K562 (cell line): ENCODE measurements around the gene OR5D13. TPM values are rescaled to one million over a fixed set of nuclear protein-coding genes. Genes with fewer than 3 reads are reported as not detected.

Experiments
- ATAC-seq: fragments of 200-7000 bp; cut with Tn5 transposase; 3 replicates; pipeline ENCODE4 v1.9.1; 2020; ENCODE audit warnings: moderate library complexity
- Bru-seq: library from RNA; stranded (reverse); fragments of 400-500 nt; gene quantifications from one replicate; lab custom pipeline; 2021; lab: Mats Ljungman, UMichigan
- BruChase-seq, 2 experiments: library from RNA; stranded (reverse); fragments of 400-500 nt; gene quantifications; one replicate each; lab custom pipeline; 2021; lab: Mats Ljungman, UMichigan
- BruUV-seq: library from RNA; stranded (reverse); fragments of 400-500 nt; replicated peaks from 2 replicates; lab custom pipeline; 2021; lab: Mats Ljungman, UMichigan
- CTCF ChIA-PET: fragments of 300-600 bp; formaldehyde crosslinking; extraction: SDS; loops from one replicate; lab custom pipeline; 2021; ENCODE audit warnings: low intra/inter-chr PET ratio; lab: Yijun Ruan, JAX
- POLR2A ChIA-PET: fragments of 300-600, 350-650 bp; sonication (Branson Sonifier 250); formaldehyde crosslinking; extraction: SDS; loops from one replicate; lab custom pipeline; 2021; ENCODE audit warnings: antibody characterized with exemption, inconsistent platforms; lab: Yijun Ruan, JAX
- DNase-seq, 4 experiments: peaks; one replicate each; pipeline versions ENCODE4 v3.0.0 to v3.0.0-alpha.2; 2011 to 2018; ENCODE audit warnings: low spot score in 3 of 4, mixed read lengths in 3 of 4; ENCODE audit errors: extremely low read depth in 1 of 4
- FAIRE-seq: peaks from 2 replicates; lab custom pipeline; 2011; peaks lifted over from hg19 to GRCh38; lab: Jason Lieb, UNC
- H2AFZ ChIP-seq: 2 replicates; pipeline ENCODE4 v1.6.0; 2011; ENCODE audit warnings: low read depth, low read length, control low read depth, inconsistent platforms
- H3K27ac ChIP-seq: fragments of 200-600 bp; 3 replicates; pipeline ENCODE4 v1.8.0; 2011; ENCODE audit warnings: low read depth, mild to moderate bottlenecking, control low read depth, inconsistent platforms, low read length, moderate library complexity, mixed read lengths; ENCODE audit errors: extremely low read depth
- H3K27me3 ChIP-seq, 2 experiments: fragments of 300-600 bp in 1 of 2; 2 replicates in 1 of 2; 3 replicates in 1 of 2; pipeline versions ENCODE4 v1.6.0 to v1.8.0; 2011; ENCODE audit warnings: inconsistent platforms in 2 of 2, low read length in 2 of 2, mild to moderate bottlenecking in 1 of 2, mixed read lengths in 1 of 2, moderate library complexity in 1 of 2; ENCODE audit not compliant: control insufficient read depth in 2 of 2, insufficient read depth in 2 of 2
- H3K36me3 ChIP-seq: fragments of 300-600 bp; 3 replicates; pipeline ENCODE4 v1.8.0; 2011; ENCODE audit warnings: mild to moderate bottlenecking, low read length, inconsistent platforms; ENCODE audit not compliant: control insufficient read depth, insufficient read depth
- H3K4me1 ChIP-seq, 2 experiments: fragments of 200-600 bp in 1 of 2; replicated peaks in 1 of 2; 2 replicates in 1 of 2; 3 replicates in 1 of 2; pipeline versions ENCODE4 v1.5.1 to v1.8.0; 2011; ENCODE audit warnings: inconsistent platforms in 2 of 2, low read length in 2 of 2, mild to moderate bottlenecking in 1 of 2, mixed read lengths in 1 of 2, moderate library complexity in 1 of 2; ENCODE audit not compliant: control insufficient read depth in 2 of 2, insufficient read depth in 2 of 2
- H3K4me2 ChIP-seq: 2 replicates; pipeline ENCODE4 v1.6.1; 2011; ENCODE audit warnings: low read length, control low read depth, inconsistent platforms, mixed read lengths; ENCODE audit not compliant: insufficient read depth
- H3K4me3 ChIP-seq: fragments of 200-600 bp; sonication (generic), shearing (Covaris generic); 2 replicates; pipeline ENCODE4 v1.5.1; 2016; ENCODE audit warnings: control low read depth, inconsistent platforms
- H3K79me2 ChIP-seq: fragments of 200-600 bp; 3 replicates; pipeline ENCODE4 v1.8.0; 2011; ENCODE audit warnings: low read length, inconsistent platforms; ENCODE audit not compliant: control insufficient read depth, insufficient read depth
- H3K9ac ChIP-seq, 2 experiments: 2 replicates each; pipeline versions ENCODE4 v1.6.0 to v1.6.1; 2011; ENCODE audit warnings: low read depth in 2 of 2, low read length in 2 of 2, control low read depth in 1 of 2, inconsistent platforms in 1 of 2, mild to moderate bottlenecking in 1 of 2, mixed read lengths in 1 of 2; ENCODE audit not compliant: insufficient read depth in 1 of 2
- H3K9me1 ChIP-seq: one replicate; pipeline ENCODE4 v1.6.0; 2011; ENCODE audit warnings: inconsistent platforms, mild to moderate bottlenecking, low read length, moderate library complexity; ENCODE audit not compliant: control insufficient read depth, insufficient read depth
- H3K9me3 ChIP-seq: replicated peaks from 2 replicates; pipeline ENCODE4 v1.5.1; 2011; ENCODE audit warnings: low read depth, low read length, inconsistent platforms; ENCODE audit not compliant: control insufficient read depth, insufficient read depth
- H4K20me1 ChIP-seq: replicated peaks from 2 replicates; pipeline ENCODE4 v1.6.1; 2011; ENCODE audit warnings: low read length, inconsistent platforms, mixed read lengths; ENCODE audit not compliant: control insufficient read depth, insufficient read depth
- DACH1 ChIP-seq: fragments of 450-650 bp; IDR thresholded peaks from 2 replicates; pipeline ENCODE4 v1.6.1; 2018; ENCODE audit not compliant: partially characterized antibody
- DPF2 ChIP-seq: fragments of 450-650 bp; IDR thresholded peaks from 2 replicates; pipeline ENCODE4 v1.6.1; 2016
- ELF2 ChIP-seq: fragments of 250-450 bp; sonication (Bioruptor Pico); IDR thresholded peaks from 2 replicates; pipeline ENCODE4 v1.5.0; 2021; ENCODE audit warnings: mild to moderate bottlenecking
- FOXA1 ChIP-seq: fragments of 450-650 bp; IDR thresholded peaks from 2 replicates; pipeline ENCODE4 v1.6.1; 2016; ENCODE audit warnings: mild to moderate bottlenecking, borderline replicate concordance
- HDAC3 ChIP-seq: fragments of 450-650 bp; IDR thresholded peaks from 2 replicates; pipeline ENCODE4 v1.6.1; 2018; ENCODE audit warnings: borderline replicate concordance, mild to moderate bottlenecking, moderate library complexity; ENCODE audit not compliant: partially characterized antibody
- PRPF4 ChIP-seq: fragments of 200-400 bp; formaldehyde crosslinking; IDR thresholded peaks from one replicate; pipeline ENCODE4 v1.6.1; 2017; ENCODE audit warnings: low read length, low read depth, mild to moderate bottlenecking; ENCODE audit not compliant: insufficient read depth, poor library complexity, severe bottlenecking
- SIN3B ChIP-seq: fragments of 450-650 bp; IDR thresholded peaks from 2 replicates; pipeline ENCODE4 v1.6.1; 2017; ENCODE audit warnings: low read depth, mild to moderate bottlenecking, moderate library complexity
- SMARCB1 ChIP-seq: IDR thresholded peaks from 2 replicates; pipeline ENCODE4 v1.6.1; 2011; ENCODE audit warnings: improper control_type of control experiment, low read depth; ENCODE audit not compliant: insufficient read length
- TCF3 ChIP-seq: sonication (generic); formaldehyde crosslinking; IDR thresholded peaks from 2 replicates; pipeline ENCODE4 v1.4.0; 2020; ENCODE audit warnings: mild to moderate bottlenecking, missing genetic modification reagents
- ZNF12 ChIP-seq: sonication (generic); formaldehyde crosslinking; IDR thresholded peaks from 2 replicates; pipeline ENCODE4 v1.4.0; 2020; ENCODE audit warnings: mild to moderate bottlenecking, missing genetic modification reagents
- in situ Hi-C: fragments of 300-500 bp; cut with MboI; formaldehyde crosslinking; loops from 4 replicates; pipeline ENCODE4 v1.15.0; 2018; ENCODE audit warnings: inconsistent platforms, mixed read lengths
- intact Hi-C: fragments of 100-400 bp; cut with micrococcal nuclease; formaldehyde crosslinking; loops from 2 replicates; pipeline ENCODE4 v1.14.2; 2022
- long read RNA-seq, 3 experiments: library from polyadenylated mRNA in 2 of 3; library from RNA in 1 of 3; unstranded in 2 of 3; stranded (forward) in 1 of 3; transcript quantifications; one replicate each; pipeline ENCODE4 v2.0.0, GENCODE V29; 2019 to 2022
- polyA minus RNA-seq, 3 experiments: library from RNA; depleted of rRNA, polyadenylated mRNA; stranded (reverse); fragments of >200 nt; gene quantifications; 2 replicates each; pipeline ENCODE4 v1.2.3, GENCODE V29; 2011
- polyA plus RNA-seq, 8 experiments: library from polyadenylated mRNA; depleted of rRNA in 4 of 8; stranded (reverse) in 5 of 8; unstranded in 3 of 8; fragments of >200 nt; fragmentation: Nextera tagmentation in 2 of 8; fragmentation: Illumina TruSeq in 1 of 8; extraction: Ambion mirVana in 2 of 8; extraction: Trizol in 1 of 8; gene quantifications; 2 replicates each; pipeline versions ENCODE4 v1.2.1 to v1.2.3, GENCODE V29; 2011 to 2014; ENCODE audit warnings: inconsistent platforms in 1 of 8, missing spikeins in 1 of 8
- total RNA-seq, 7 experiments: library from RNA; depleted of rRNA in 6 of 7; stranded (reverse); fragments of >200 nt in 6 of 7; fragmentation: Illumina TruSeq in 2 of 7; extraction: Trizol in 2 of 7; gene quantifications; 2 replicates each; pipeline versions ENCODE4 v1.2.1 to v1.2.3, GENCODE V29; 2011 to 2021; ENCODE audit warnings: low replicate concordance in 1 of 7
- TF ChIP-seq, protein P1 (sequence below): fragments of 450-650 bp; IDR thresholded peaks from 2 replicates; pipeline ENCODE4 v1.6.1; 2016; ENCODE audit warnings: low read depth, mild to moderate bottlenecking, moderate library complexity

The OR5D13 gene, protein sequence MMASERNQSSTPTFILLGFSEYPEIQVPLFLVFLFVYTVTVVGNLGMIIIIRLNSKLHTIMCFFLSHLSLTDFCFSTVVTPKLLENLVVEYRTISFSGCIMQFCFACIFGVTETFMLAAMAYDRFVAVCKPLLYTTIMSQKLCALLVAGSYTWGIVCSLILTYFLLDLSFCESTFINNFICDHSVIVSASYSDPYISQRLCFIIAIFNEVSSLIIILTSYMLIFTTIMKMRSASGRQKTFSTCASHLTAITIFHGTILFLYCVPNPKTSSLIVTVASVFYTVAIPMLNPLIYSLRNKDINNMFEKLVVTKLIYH
- not detected in 2 replicates for total RNA-seq (2011; cell fraction: chromatin; rRNA removed; ENCODE audit: low replicate concordance)
- not detected in 2 replicates for total RNA-seq (2011; cell fraction: nucleolus; rRNA removed)
- total RNA-seq (2011; cell fraction: nucleoplasm; rRNA removed), result not detected in 2 replicates
- total RNA-seq (2014; rRNA removed), result not detected in 2 replicates
- total RNA-seq (2014; rRNA removed; fragmentation: Illumina TruSeq; extraction: Trizol), result not detected in 2 replicates
- not detected in 2 replicates for total RNA-seq (2015; rRNA removed; fragmentation: Illumina TruSeq; extraction: Trizol)
- not detected in 2 replicates for total RNA-seq (2021)
- polyA plus RNA-seq (2011; rRNA removed), result not detected in 2 replicates
- not detected in 2 replicates for polyA plus RNA-seq (2011; cell fraction: cytosol; rRNA removed)
- not detected in 2 replicates for polyA plus RNA-seq (2011; cell fraction: nucleus; rRNA removed)
- polyA plus RNA-seq (2012), result not detected in 2 replicates
- not detected in 2 replicates for polyA plus RNA-seq (2014; fragmentation: Illumina TruSeq; extraction: Trizol)
- polyA plus RNA-seq (2014; fragmentation: Nextera tagmentation; extraction: Ambion mirVana), result not detected
- not detected in 2 replicates for polyA plus RNA-seq (2014; rRNA removed)
- polyA minus RNA-seq (2011; rRNA and poly(A)+ RNA removed), result not detected in 2 replicates
- polyA minus RNA-seq (2011; cell fraction: cytosol; rRNA and poly(A)+ RNA removed), result not detected in 2 replicates
- not detected in 2 replicates for polyA minus RNA-seq (2011; cell fraction: nucleus; rRNA and poly(A)+ RNA removed)
- Bru-seq, nascent RNA, result not detected
- BruChase-seq, experiment 1, labeled RNA remaining after a 2-hour chase, result not detected
- BruChase-seq, experiment 2, labeled RNA remaining after a 6-hour chase, result not detected
- long read RNA-seq, experiment 1, result 0 reads
- long read RNA-seq, experiment 2, result 0 reads
- long read RNA-seq, experiment 3, result 0 reads

DNA sequence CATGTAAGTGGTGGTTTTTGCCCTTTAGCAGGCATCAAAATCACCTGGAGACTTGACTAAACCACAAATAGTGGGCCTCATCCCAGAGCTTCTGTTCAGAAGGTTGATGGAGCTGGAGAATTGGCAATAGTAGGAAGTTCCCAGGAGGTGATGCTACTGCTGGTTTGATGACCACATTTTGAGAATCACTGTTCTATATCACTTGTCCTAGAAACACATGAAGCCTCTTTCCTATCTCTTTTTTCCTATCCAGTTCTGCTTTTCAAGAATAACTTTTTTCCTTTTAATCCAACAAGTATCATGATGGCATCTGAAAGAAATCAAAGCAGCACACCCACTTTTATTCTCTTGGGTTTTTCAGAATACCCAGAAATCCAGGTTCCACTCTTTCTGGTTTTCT lies at the start of gene OR5D13:
TSS of gene OR5D13 (plus strand) at position 301 of the 400 bp plus-strand sequence. CDS start at position 301, 0 bp downstream.
- Histone ChIP-seq H3K4me3 (no peak within 1 kb of the TSS), H3K9me3 (no peaks in the 10 kb centered on the region), H2AFZ (no peak within 1 kb of the TSS), H3K27me3 (no peaks in the 10 kb centered on the region), H3K27ac (no peak within 1 kb of the TSS), H3K36me3 (no peaks in the 10 kb centered on the region), H3K4me2 (no peak within 1 kb of the TSS), H3K4me1 (no peaks in the 10 kb centered on the region), H3K9ac (no peak within 1 kb of the TSS), H3K9me1 (no peaks in the 10 kb centered on the region)
- no TSS peak for BruUV-seq
- POLR2A ChIA-PET, result no interaction called here
- in situ Hi-C loops, result no loop called here
- ATAC-seq, result no peak
- intact Hi-C loops, result no loop called here
- CTCF ChIA-PET, result no interaction called here
- no peak for FAIRE-seq
- TF ChIP-seq HDAC3 (no peak), DACH1 (no peak), FOXA1 (no peak), PRPF4 (no peak), SIN3B (no peak), DPF2 (no peak), ELF2 (CRISPR knock-in tag) (no peak), ZNF12 (CRISPR knock-in tag) (no peak), SMARCB1 (no peak), TCF3 (no peak)
- TF ChIP-seq, protein P1, sequence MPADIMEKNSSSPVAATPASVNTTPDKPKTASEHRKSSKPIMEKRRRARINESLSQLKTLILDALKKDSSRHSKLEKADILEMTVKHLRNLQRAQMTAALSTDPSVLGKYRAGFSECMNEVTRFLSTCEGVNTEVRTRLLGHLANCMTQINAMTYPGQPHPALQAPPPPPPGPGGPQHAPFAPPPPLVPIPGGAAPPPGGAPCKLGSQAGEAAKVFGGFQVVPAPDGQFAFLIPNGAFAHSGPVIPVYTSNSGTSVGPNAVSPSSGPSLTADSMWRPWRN, result no peak
- TF ChIP-seq, all 486 proteins: peak for 0
- no peak for DNase-seq
- Histone ChIP-seq H3K79me2 (no peaks in the 10 kb centered on the region), H4K20me1 (no peaks in the 10 kb centered on the region)
